HS-27A (cell line): ENCODE measurements around the gene OBSCN.

Experiments
- DNase-seq: peaks from one replicate; pipeline ENCODE4 v3.0.0-alpha.2; 2012; ENCODE audit warnings: low read depth, missing footprints

OBSCN gene

GRCh38 chr1:228379666-228380065, 171.8 kb downstream of the OBSCN start:
- no peak for DNase-seq

GRCh38 chr1:228381356-228381755, 173.5 kb downstream of the OBSCN start:
- DNase-seq: no peak

GRCh38 chr1:228383773-228384172, 175.9 kb downstream of the OBSCN start:
- no peak for DNase-seq

- no peak for DNase-seq
Observed at GRCh38 chr1:228385232-228385631, 177.4 kb downstream of the OBSCN start.

DNA sequence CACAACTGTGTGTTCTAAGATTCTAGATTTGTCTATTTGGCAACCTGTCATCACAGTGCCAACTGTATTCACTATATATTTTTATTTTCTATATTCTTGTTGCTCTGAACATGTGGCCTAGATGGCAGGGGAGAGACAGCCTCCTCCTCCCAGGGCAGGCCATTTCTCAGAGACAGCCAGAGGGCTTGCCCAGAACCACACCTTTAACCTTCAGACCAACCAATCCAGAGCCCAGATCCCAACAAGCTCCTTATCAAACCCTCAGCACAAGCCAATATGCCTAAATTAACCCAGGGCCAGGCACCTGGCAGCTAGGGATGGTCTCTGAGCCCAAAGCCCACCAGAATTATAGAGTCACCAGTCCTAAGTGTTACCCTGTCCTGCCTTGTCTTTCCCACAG, 179.5 kb downstream of the OBSCN start:
- no peak for DNase-seq

DNA sequence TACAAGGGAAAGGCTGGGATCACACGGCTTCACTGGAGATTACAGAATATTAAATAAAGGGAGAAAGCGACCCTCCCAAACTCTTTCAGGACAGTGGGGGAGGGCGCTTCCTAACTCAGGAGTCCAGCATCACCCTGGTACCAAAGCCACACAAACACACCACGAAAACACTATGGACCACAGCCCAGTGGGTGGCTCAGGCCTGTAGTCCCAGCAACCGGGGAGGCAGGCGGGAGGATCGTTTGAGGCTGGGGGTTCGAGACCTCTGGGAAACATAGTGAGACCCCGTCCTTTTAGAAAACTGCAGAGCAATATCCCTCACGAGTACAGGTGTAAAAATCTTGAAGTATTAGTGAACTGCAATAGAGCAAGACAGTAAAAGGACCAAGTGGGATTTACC, 182.8 kb downstream of the OBSCN start:
- no peak for DNase-seq

DNA sequence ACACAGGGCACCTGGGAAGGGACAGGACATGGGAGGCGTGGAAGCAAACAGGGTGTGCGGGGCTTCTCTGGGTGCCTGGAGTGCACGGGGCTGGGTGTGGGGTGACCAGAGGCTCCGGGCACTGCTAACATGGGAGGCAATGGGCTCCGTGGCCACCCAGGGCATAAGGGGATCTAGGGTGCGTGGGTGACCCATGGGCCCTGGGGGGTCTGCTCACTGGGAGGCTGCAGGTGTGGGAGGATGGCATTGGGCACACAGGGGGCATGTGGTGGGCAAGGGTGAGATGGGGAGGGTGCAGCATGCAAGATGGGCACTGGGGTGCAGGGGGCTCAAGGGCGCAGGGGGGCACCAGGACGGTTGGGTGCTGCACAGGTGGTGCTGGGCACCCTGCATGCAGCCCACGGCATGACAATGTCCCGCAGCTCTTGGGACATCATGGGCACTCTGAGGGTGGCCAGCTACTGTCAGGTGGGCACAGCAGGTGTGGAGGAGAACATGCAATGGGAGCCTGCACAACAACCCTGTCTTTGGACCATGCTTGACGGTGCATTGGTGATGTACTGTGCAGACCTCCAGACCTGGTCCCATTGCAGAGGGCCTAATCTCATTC, 183.7 kb downstream of the OBSCN start:
- DNase-seq: no peak

GRCh38 chr1:228392111-228392936, 184.5 kb downstream of the OBSCN start:
- no peak for DNase-seq

DNA sequence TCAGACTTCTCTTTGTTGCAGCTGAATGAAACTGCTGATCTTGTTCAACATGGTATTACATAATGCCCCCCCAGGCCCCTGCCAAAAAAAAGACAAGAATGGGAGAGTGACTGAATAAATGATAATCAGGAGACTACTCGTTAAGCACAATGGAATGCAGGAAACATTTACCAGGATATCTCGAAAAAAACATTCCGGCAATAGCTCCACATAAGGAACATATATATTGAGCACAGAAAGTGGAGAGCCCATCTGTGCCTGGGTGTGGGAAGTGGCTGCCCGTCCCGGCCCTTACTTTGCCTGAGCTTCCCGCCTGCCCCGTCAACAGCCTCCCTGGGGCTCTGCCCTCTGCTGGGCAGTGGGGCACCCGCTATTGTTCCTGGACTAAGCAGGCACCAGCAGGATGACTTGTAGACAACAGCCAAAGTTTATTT, 185.4 kb downstream of the OBSCN start:
- DNase-seq: no peak

DNA sequence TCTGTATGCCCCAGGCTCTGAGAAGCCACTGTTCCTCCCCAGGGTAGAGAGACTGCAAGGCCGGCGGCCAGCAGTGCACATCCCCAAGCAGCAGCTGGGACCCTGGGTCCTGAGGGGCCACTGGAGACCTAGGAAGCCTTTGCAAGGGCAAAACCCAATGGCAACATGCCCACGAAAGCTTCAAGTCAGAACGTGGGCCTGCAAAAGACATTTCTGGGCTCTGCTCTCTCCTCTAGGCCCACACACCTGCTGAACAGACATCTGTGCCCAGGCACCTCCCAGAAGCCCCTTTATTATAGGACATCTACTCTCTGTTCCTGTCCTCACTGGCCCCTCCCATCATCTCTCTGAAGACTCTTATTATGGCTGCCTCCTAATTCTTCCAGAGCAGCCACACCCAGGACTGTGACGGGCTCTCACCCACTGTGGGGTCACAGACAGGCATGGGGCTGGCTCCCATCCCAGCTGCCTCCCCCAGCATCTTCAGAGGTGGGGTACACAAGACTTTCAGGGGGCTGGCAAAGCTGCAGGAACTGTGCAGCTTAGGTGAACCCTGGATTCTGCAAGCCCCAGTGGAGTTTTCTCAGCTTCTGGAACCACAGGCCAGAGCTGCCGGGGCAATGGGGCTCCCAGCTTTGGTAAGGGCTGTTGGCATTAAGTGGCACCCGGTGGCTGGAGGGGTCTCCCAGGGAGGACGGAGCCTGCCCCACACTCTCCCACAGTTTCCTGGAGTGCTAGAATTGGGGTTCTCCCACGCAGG, 186.1 kb downstream of the OBSCN start:
- DNase-seq: no peak

DNA sequence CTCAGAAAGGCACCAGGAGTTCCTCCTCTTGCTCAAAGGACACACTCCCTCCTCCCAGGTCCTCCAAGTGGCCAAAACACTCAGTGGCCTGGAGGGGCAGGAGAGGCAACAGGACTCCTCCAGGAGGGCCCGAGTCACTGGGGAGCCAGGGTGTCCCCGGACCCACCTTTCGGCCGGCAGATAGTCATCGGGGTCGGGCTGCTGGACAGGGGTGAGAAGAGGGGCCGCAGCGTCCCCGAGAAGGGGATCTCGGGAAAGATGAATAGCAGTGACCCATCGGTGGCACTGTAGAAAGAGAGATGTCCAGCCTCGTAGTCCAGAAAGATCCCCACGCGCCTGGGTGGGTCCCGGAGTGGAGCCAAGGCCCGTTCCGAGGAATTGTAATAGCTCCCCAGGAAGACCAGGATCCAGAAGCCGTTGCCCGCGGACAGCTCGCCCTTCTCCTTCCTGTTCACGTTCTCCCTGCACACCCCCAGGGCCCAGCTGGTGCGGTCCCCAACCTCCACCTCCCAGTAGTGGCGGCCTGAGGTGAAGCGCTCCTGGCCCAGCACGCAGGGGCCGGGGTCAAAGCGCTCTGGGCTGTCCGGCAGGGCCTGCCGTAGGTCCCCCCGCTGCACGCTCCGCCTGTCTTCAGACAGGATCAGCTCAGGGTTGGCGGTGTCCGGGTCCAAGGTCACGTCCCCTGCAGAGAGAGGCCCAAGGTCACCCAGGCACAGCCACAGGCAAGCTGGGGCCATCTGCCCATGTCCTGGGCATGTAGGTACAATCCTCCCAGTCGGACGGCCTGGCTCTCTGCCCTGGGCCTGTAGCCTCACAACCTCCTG, 186.9 kb downstream of the OBSCN start:
- no peak for DNase-seq

DNA sequence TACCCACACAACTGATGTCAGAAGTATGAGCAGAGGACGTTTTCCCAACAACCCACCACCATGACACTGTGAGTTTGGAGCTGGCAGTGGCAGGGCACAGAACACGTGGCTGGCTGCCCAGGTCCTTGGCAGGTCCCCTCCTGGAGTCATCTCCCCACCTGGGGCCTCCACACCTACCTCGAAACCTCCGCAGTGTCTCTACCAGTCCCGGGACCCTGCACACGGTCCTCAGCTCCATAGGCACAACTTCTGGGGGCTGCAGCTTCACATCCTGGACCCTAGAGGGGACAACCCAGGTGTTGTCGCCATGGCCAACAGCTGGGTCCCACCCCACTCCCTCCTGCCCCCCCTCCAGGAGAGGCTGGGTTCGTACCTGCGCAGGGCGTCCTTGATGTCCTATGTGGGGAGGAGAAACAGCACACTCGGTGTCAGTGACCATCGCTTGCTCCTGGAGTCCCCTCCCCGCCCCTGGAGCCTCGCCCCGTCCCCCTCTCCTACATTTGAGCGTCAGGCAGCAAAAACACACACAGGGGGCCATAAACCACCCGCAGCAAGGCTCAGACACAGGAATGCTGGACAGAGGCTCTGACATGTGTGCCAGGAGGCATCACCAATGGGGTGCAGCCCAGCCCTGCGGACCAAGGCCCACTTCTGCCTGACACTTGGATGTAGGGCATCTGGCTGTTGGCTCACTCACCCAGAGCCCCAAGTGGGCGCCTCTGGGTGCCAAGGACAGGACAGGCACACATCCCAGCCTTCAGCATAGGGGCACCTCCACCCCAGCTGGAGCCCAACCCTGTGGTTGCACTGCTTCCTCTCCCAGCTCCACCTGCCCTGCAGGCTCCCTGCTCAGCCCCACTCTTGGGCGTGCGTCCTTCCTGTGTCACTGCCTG, 189.2 kb downstream of the OBSCN start:
- DNase-seq: no peak

GRCh38 chr1:228397966-228398365, 190.1 kb downstream of the OBSCN start:
- no peak for DNase-seq

GRCh38 chr1:228398741-228399461, 191.1 kb downstream of the OBSCN start:
- DNase-seq: no peak

DNA sequence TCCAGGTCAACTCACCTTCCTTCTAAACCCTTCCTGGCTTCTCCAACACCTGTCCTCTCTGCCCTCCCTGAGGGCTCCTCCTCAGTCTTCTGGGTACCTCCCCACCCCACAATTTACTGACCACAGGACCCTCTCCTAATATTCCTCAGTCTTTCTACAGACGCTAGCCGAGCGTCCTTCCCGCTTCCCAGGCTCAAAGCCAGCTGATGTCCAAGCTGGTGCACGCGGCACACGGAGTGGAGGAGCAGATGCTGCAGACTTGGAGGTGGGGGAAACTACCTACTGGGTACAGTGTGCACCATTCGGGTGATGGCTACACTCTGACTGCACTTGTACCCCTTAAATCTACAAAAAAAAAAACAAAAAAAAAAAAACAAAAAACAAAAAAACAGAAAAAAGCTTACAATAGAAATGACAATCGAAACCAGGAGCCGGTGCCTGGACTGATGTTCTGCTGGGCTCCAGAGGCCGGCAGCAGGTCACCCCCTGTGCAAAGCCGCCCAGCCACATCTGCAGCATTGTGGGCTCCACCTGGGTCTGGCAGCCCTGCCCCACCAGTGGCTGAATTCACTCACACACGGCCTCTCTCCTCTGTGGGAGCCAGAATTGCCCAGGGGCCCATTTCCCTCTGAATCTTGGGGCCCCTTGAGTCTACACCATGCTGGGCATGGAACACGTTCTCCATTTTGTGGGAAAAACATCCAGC, 191.8 kb downstream of the OBSCN start:
- no peak for DNase-seq

GRCh38 chr1:228400237-228400651, 192.4 kb downstream of the OBSCN start:
- DNase-seq: no peak

- DNase-seq: no peak
Observed at GRCh38 chr1:228400692-228401454, 193.0 kb downstream of the OBSCN start.

- no peak for DNase-seq
Observed at GRCh38 chr1:228401782-228402640, 194.2 kb downstream of the OBSCN start.
